ENCODE data around the gene GALNT9. TPM values are rescaled to one million over a fixed set of nuclear protein-coding genes. Genes with fewer than 3 reads are reported as not detected.

Gene GALNT9
- polyA plus RNA-seq, 1 donor from 2014 or later: 13.5 TPM

- Histone ChIP-seq H3F3A (ENCODE audit: insufficient read depth, low read length, poor library complexity, severe bottlenecking) (no peaks in the 10 kb centered on the region), H2AFZ (ENCODE audit: low read depth, low read length) (no peak overlapping the region), H4K20me1 (ENCODE audit: insufficient read depth) (no peaks in the 10 kb centered on the region), H3K4me2 (ENCODE audit: low read length) (no peak overlapping the region), H3K9ac (ENCODE audit: low read length) (no peak overlapping the region), H3K27ac (ENCODE audit: low read length) (no peak overlapping the region), H3K9me2 (ENCODE audit: insufficient read depth, low read length) (no peaks in the 10 kb centered on the region), H3K27me3 (ENCODE audit: insufficient read depth, low read depth, low read length) (no peaks in the 10 kb centered on the region), H3K36me3 (ENCODE audit: insufficient read depth, low read length) (no peaks in the 10 kb centered on the region), H3K9me3 (ENCODE audit: low read length) (no peaks in the 10 kb centered on the region), H3K4me3 (ENCODE audit: low read length) (no peak overlapping the region), H3K79me2 (replicated peaks; ENCODE audit: insufficient read depth, low read length) (no peaks in the 10 kb centered on the region)
- no peak for TF ChIP-seq SMC3 (conservative IDR thresholded peaks at IDR 0.05; ENCODE audit: poor library complexity)
- no peak for TF ChIP-seq TAF1 (IDR thresholded peaks at IDR 0.05; ENCODE audit: low read depth)
- no peak for TF ChIP-seq RAD21 (conservative IDR thresholded peaks at IDR 0.05)
- TF ChIP-seq CTCF (IDR thresholded peaks at IDR 0.05; ENCODE audit: poor library complexity, severe bottlenecking): no peak
- TF ChIP-seq REST (IDR thresholded peaks at IDR 0.05; ENCODE audit: borderline replicate concordance): no peak
- no peak for TF ChIP-seq EZH2 (IDR thresholded peaks at IDR 0.05; ENCODE audit: borderline replicate concordance, insufficient read depth, low read length, poor library complexity, severe bottlenecking)
- no peak for TF ChIP-seq MXI1 (conservative IDR thresholded peaks at IDR 0.05; ENCODE audit: poor library complexity, severe bottlenecking)
- no peak for TF ChIP-seq EP300 (conservative IDR thresholded peaks at IDR 0.05; ENCODE audit: poor library complexity, severe bottlenecking)
- TF ChIP-seq POLR2AphosphoS5 (IDR thresholded peaks at IDR 0.05): no peak
Measured at GRCh38 chr12:132157733-132158409, 171.5 kb downstream of the GALNT9 start.

GRCh38 chr12:132156573-132157325, 172.6 kb downstream of the GALNT9 start:
- TF ChIP-seq EZH2 (IDR thresholded peaks at IDR 0.05; ENCODE audit: borderline replicate concordance, insufficient read depth, low read length, poor library complexity, severe bottlenecking) (no peak), REST (IDR thresholded peaks at IDR 0.05; ENCODE audit: borderline replicate concordance) (no peak), CTCF (IDR thresholded peaks at IDR 0.05; ENCODE audit: poor library complexity, severe bottlenecking) (no peak), EP300 (conservative IDR thresholded peaks at IDR 0.05; ENCODE audit: poor library complexity, severe bottlenecking) (no peak), RAD21 (conservative IDR thresholded peaks at IDR 0.05) (no peak), TAF1 (IDR thresholded peaks at IDR 0.05; ENCODE audit: low read depth) (no peak), MXI1 (conservative IDR thresholded peaks at IDR 0.05; ENCODE audit: poor library complexity, severe bottlenecking) (no peak), SMC3 (conservative IDR thresholded peaks at IDR 0.05; ENCODE audit: poor library complexity) (no peak), POLR2AphosphoS5 (IDR thresholded peaks at IDR 0.05) (no peak)
- no peak overlapping the region for H3K4me2 ChIP-seq (ENCODE audit: low read length)
- H3K9ac ChIP-seq (ENCODE audit: low read length): no peak overlapping the region
- H3K79me2 ChIP-seq (replicated peaks; ENCODE audit: insufficient read depth, low read length): no peaks in the 10 kb centered on the region
- no peaks in the 10 kb centered on the region for H3K9me2 ChIP-seq (ENCODE audit: insufficient read depth, low read length)
- no peak overlapping the region for H2AFZ ChIP-seq (ENCODE audit: low read depth, low read length)
- H3K36me3 ChIP-seq (ENCODE audit: insufficient read depth, low read length): no peaks in the 10 kb centered on the region
- H4K20me1 ChIP-seq (ENCODE audit: insufficient read depth): no peaks in the 10 kb centered on the region
- H3K4me3 ChIP-seq (ENCODE audit: low read length): no peak overlapping the region
- H3K27me3 ChIP-seq (ENCODE audit: insufficient read depth, low read depth, low read length): no peaks in the 10 kb centered on the region
- H3K9me3 ChIP-seq (ENCODE audit: low read length): no peaks in the 10 kb centered on the region
- no peak overlapping the region for H3K27ac ChIP-seq (ENCODE audit: low read length)
- H3F3A ChIP-seq (ENCODE audit: insufficient read depth, low read length, poor library complexity, severe bottlenecking): no peaks in the 10 kb centered on the region
